Fibroblast of peridontal ligament (primary cell): Measurements from ENCODE around the gene KRTAP1-4.
A peak's percentile ranks its signal among the peaks of the same experiment; 100 is the strongest.
"Not testable (repeated sequence)": the region's sequence is repeated elsewhere in the genome, so short reads cannot be mapped to it uniquely, and the experiment has no call there.

ENCODE experiments used
- DNase-seq: peaks from one replicate; pipeline ENCODE4 v3.0.0-alpha.2; 2010; ENCODE audit errors: extremely low read depth

KRTAP1-4 gene

GRCh38 chr17:41048441-41048840, 18.4 kb upstream of the KRTAP1-4 start:
- DNase-seq = peak; percentile 73

DNA sequence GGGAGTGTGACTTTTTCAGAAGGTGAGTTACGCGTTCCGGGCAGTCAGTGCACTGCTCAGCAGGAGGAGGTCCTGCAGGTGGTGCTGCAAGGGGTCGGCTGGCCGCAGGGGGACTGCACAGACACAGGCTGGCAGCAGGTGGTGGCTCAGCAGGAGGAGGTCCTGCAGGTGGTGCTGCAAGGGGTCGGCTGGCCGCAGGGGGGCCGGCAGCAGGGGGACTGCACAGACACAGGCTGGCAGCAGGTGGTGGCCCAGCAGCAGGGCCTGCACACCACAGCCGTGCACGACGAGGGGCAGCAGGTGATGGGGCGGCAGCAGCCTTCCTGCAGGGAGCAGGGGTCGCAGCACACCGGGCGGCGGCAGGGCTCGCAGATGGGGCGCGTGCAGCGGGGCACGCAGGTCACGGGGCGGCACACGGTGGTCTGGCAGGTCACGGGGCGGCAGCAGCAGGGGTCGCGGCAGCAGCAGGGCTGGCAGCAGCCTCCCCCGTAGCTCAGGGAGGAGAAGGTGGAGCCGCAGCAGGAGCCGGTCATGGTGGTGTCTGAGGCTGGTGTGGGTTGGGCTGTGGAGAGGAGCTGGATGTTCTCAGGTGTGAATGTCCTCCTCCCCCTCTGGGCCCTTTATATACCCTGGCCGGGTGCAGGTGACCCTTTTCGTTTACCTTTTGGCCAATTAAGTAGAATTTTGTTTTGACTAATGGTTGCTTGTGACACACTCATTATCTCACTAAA, 16.9 kb upstream of the KRTAP1-4 start, which contains the start of gene KRTAP2-1:
TSS of gene KRTAP2-1 (minus strand) at position 582 of the 731 bp plus-strand sequence. CDS start at position 533, 49 bp downstream.
- DNase-seq = not testable (repeated sequence)

DNA sequence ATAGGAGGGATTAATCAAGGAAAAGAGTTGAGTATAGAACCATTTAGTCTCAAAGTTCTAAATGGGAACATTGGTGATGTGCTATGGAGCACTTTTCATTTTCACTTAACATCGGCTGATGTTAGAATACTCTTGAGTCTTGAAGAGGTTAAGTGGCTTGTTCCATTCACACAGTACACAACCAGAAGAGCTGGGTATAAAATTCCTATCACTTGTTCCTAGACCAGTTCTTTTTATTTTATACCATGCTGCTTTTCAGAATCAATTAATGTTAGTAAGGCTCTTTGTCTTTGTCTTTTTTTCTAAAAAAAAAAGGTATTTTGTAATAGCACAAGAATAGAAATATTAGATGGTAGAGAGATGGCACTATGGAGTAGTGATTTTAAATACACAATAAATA, 13.0 kb upstream of the KRTAP1-4 start:
- no peak for DNase-seq

GRCh38 chr17:41040783-41041571, 11.0 kb upstream of the KRTAP1-4 start, which contains the start of gene KRTAP1-1:
TSS of gene KRTAP1-1 (minus strand) at chr17:41041450. CDS start at chr17:41041397, 53 bp downstream.
- peak; percentile 62 for DNase-seq

- no peak for DNase-seq
Measured at GRCh38 chr17:41037853-41038350, 7.9 kb upstream of the KRTAP1-4 start.

DNA sequence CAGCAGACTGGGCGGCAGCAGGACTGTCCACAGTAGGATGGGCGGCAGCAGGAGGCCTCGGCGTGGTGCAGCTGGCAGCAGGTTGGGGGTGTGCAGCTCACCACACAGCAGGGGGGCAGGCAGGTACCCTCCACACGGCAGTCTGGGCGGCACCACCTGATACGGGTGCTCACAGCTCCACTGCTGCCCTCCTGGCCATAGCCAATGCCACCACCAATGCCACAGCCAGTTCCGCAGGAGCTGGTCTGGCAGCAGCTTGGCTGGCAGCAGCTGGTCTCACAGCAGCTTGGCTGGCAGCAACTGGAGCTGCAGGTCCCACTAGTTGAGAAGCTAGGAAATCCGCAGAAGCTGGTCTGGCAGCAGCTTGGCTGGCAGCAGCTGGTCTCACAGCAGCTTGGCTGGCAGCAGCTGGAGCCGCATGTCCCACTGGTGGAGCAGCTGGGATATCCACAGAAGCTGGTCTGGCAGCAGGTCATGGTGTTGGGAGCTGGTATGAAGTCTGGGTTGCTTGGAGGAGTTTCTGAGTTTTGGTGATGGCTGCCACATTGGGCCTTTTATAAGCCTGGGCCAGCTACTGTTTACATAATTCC, 4.4 kb upstream of the KRTAP1-4 start, which contains the start of gene KRTAP1-3:
TSS of gene KRTAP1-3 (minus strand) at position 529 of the 590 bp plus-strand sequence. CDS start at position 476, 53 bp downstream.
- not testable (repeated sequence) for DNase-seq

DNA sequence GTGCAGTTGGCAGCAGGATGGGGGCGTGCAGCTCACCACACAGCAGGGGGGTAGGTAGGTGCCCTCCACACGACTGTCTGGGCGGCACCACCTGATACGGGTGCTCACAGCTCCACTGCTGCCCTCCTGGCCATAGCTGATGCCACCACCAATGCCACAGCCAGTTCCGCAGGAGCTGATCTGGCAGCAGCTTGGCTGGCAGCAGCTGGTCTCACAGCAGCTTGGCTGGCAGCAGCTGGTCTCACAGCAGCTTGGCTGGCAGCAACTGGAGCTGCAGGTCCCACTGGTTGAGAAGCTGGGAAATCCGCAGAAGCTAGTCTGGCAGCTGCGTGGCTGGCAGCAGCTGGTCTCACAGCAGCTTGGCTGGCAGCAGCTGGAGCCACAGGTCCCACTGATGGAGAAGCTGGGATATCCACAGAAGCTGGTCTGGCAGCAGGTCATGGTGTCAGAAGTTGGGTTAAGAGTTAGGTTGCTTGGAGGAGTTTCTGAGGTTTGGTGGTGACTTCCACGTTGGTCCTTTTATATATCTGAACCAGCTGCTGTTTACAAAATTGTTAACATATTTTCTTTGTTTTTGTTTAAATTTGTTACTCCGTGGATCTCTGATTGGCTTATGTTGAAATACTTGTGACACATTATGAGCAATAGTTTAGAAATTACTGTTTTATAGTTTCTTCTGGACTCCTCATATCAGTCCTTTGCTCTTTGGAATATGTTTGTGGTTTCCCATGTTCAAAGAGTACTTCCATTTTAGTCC, 3.1 kb downstream of the KRTAP1-4 start, which contains the start of gene KRTAP1-5:
TSS of gene KRTAP1-5 (minus strand) at position 494 of the 757 bp plus-strand sequence. CDS start at position 441, 53 bp downstream.
- DNase-seq = peak; percentile 98

DNA sequence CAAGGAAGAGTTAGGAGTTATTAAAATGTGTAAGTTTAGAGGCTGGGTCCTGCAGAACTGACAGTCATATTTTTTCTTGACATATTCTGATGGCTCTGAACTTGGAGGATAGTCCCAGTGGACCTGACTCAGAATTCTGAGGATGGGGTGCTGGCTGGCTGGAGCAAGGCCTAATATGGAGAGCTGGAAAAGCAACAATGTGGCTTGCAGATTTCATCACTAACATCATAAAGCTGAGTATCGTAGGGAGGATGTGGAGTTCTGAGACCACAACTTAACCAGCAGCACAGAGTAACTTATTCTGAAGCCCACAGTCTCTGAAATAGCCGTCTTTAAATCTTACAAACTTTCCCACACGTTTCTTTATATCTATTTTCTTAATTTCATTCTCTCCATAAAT, 5.3 kb downstream of the KRTAP1-4 start:
- peak; percentile 77 for DNase-seq

DNA sequence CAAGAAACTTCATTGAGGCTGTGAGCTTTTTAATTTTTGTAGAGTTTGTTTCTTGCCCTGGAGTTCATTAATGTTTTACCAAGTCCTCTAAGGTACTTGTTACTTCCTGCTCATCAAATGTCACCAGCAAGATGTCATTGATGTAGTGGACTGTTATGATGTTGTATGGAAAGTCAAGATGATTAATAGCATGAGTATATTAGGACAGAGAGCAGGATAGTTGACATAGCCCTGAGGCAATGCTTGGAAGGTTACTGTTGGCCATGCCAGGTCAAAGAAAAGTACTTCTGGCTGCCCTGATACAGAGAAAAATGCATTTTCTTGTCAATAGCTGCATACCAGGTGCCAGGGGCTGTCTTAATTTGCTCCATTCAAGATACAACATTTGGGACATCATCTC, 9.7 kb downstream of the KRTAP1-4 start:
- no peak for DNase-seq

DNA sequence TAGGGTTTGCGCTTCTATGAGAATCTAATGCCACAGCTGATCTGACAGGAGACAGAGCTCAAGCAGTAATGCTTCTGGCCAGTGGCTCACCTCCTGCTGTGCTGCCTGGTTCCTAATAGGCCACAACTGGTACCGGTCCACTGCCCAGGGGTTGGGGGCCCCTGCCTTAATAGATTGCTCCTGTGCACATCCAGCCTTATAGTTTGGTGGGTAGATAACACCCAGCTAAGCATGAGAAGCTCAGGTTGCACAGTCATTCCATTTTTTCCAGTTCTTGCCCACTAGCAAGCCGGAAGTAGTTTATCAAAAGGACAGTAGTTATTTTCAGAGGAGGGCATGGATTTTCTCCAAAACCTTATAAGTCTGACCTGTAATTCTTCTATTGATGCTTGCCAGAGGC, 10.6 kb downstream of the KRTAP1-4 start:
- DNase-seq = no peak

DNA sequence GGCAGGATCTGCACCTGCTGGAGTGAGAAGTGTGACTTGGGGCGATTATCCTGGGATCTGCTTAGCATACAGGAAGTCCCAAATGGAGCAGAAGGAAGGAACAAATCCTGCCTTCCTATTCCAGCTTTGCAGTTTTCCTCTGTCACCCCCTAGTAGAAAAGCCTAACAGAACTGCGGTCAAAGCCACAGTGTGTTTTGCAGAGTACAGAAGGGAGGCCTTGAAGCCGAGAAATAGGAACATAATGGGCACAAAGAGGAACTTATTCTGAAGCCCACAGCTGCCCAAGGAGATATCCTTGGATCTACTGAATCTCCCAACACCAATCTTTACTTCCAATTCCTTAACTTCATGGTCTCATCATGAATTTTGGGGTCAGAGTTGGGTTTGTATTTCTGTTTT, 11.5 kb downstream of the KRTAP1-4 start:
- no peak for DNase-seq

DNA sequence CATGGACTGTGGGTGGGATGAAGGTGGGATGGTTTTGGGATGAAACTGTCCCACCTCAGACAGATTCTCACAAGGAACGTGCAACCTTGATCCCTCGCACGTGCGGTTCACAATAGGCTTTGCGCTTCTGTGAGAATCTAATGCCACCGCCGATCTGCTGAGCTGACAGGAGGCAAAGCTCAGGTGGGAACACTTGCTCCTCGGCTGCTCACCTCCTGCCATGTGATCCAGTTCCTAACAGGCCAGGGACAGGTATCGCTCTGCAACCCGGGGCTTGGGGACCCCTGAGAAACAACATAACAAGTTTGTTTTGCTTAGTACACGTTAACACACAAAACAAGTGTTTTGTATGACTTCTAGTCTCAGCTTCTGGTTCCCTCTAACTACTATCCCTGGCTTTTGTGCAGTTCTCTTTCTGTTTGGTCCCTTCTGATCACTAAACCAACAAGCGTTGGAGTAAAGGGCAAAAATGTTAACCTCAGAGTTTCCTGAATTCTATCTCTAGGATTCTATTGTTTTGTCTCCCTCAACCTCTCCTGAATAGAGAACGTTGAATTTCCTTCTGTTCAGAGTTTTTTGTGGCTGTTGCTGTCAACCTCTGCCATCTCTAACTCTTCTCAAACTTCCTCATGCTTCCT, 13.3 kb downstream of the KRTAP1-4 start:
- DNase-seq = no peak

DNA sequence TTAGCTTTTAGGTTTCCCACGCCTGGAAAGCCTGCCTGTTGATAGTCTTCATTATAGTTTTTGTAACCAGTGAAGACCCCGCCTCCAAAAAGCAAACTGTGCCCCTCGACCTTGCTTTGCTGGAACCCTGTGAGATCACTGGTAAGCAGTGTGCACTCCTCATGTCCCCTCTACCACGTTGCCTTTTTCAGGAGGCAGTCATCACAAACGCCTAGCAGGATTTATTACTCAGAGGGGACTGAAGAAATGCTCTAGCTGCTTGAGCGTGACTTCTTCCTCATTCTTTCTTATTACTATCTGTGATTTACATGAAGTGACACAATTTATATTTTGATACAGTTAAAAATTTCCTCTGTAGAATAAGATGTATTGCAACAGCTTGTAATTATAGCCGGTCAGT, 14.5 kb downstream of the KRTAP1-4 start:
- DNase-seq = no peak

- DNase-seq = peak; percentile 95
Measured at GRCh38 chr17:41013606-41014005, 16.4 kb downstream of the KRTAP1-4 start.

DNA sequence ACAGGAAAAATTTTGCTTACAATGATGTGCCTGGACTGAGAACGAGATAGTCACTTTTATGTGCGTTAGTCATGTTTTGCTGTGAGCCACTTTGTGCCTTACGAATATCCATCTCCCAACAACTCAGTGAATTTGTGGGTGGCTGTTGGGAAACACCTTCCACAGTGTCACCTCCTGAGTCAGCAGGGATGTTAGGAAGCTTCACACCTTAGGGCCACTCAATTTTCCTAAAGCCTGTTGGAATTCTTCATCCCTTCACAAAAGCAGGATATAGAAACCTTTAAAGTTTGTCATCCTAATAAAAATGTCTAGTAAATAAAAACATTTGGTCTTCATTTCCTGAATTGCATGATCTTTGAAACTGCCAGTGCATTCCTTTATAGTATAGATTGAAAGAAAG, 16.8 kb downstream of the KRTAP1-4 start:
- DNase-seq = no peak

- no peak for DNase-seq
Measured at GRCh38 chr17:41012326-41013120, 17.5 kb downstream of the KRTAP1-4 start.

GRCh38 chr17:41010441-41010840, 19.6 kb downstream of the KRTAP1-4 start:
- DNase-seq = peak; percentile 66

- no peak for DNase-seq
Measured at GRCh38 chr17:41009936-41010335, 20.1 kb downstream of the KRTAP1-4 start.

DNA sequence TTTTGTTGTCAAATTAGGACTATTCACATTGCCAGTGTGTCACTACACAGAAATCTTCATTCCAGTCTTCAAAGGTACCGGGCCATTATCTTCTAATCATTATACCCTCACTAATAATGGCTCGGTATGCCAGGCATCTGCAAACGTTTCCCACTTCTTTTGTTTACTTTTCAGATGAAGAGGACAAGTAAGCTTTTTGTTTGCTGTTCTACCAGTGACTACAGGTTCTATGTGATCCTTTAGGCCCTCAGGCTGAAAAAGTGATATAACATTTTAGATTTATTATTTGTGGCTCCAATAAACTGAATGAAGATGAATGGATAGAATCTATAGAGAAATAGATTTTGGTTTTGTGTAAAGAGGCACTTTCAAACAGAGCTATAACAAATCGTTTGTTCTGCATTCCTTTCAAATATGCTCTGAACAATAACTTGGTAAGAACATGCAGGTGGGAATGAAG, 20.7 kb downstream of the KRTAP1-4 start:
- DNase-seq = no peak

DNA sequence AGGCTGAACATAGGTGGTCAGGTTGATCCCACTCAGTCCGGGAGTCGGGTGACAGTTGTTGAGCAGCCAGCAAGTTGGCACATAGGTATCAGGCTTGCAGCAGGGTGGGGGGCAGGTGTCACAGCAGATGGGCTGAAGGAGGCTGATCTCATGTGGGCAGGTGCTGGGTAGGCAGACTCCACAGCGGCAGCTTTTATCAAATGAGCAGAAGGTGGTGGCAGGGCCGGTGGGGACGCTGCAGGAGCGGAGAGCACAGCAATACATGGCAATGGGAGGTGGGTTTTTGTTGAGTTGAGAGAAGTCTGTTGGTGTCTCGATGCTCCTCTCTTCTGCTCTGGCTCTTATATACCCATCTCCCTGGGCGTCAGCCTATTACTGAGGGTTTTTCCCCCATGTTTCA, 21.2 kb downstream of the KRTAP1-4 start, which contains the start of gene KRTAP3-1:
TSS of gene KRTAP3-1 (minus strand) at position 318 of the 400 bp plus-strand sequence. CDS start at position 264, 54 bp downstream.
- no peak for DNase-seq
